GM19023 (cell line): ENCODE results near the gene SCAP.
"Not testable (repeated sequence)": the region's sequence is repeated elsewhere in the genome, so short reads cannot be mapped to it uniquely, and the experiment has no call there.

Experiments
- ATAC-seq: cut with Tn5 transposase; IDR thresholded peaks from one replicate; pipeline ENCODE4 v1.9.1; 2021; ENCODE audit warnings: mild to moderate bottlenecking, moderate library complexity; ENCODE audit not compliant: unreplicated experiment

SCAP gene

DNA sequence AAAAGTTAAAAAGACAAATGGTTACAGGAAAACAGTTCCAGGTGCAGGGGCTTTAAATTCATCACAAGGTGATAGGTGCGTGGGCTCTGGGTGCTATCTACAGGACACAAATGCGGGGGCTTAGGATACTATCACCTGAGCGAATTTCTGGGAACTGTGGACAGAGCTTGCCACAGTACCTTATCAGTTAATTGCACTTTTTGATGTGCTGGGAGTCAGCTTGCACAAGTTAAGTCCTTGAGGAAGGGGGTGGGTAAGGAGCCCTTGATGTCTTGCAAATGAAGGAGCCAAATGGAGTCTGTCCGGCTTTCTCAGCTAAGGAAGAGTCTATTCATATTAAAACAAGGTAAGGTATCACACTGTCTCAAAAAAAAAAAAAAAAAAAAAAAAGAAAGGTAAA is 6.0 kb upstream of the SCAP start:
- ATAC-seq: not testable (repeated sequence)

DNA sequence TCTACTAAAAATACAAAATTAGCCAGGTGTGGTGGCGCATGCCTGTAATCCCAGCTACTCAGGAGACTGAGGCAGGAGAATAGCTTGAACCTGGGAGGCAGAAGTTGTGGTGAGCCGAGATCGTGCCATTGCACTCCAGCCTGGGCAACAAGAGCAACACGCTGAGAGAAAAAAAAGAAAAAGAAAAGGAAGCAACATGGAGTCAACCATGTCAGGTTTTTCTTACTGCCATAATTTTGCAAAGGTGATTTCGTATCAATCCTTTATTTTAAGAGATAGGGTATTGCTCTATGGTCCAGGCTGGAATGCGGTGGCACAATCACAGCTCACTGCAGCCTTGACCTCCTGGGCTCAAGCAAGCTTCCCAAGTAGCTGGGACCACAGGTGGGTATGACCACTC is 4.5 kb upstream of the SCAP start:
- not testable (repeated sequence) for ATAC-seq

DNA sequence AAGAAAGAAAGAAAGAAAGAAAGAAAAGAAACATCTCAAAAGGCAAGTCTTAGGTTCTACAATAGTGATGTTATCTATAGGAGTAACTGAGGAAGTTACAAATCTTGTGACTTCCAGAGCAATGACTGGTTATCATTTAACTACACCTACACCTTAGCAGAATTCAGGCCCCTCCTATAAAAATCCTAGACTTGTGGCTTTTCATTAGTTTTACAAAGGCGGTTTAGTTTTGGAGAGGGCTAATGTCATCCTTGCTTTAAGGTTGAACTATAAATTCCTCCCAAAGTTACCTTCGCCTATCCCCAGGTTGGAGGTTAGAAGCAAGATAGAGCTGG is 4.1 kb upstream of the SCAP start:
- ATAC-seq: no peak

DNA sequence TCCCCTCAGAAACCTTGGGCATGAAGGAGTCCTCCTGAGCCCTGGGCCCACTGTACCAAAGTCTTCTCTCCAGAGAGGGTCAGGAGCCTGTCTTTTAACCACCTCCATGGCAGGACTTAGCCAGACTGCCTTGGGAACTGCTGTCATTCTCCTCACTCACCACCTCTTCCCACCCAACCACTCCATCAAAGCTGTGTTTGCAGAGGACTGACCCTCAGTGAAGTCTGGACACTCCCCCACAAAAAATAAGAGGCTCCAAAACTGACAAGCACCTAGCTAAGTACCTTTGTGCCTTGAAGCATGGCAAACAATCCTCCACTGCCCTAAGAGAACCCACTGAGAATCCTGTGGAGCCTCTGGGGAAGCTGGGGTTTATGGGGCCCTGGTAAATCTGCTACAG is 2.3 kb upstream of the SCAP start:
- ATAC-seq: no peak

DNA sequence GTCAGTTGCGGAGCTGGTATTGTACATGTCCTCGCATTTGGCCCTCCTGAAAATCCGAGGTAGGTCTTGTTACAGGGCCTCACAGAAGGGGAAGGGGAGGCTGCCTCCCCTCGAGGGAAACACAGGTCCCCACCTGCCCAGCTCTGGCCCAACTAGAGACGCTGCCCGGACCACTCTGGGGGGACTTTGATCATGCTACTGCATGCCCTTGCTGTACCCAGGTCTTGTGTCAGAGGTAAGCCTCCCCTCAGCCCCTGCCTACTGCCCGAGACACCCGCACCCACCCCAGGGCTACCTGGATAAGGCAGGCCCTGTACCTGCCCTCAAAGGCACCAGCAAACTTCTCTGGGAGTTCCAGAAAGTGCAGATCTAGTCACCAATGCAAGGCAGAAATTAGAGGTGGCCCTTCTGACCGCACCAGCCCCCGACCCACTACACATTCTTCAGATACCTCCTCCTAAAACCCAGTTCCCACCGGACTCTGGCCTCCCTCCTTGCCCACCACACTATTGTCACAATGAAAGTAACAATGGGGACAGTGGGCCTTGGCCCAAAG is 981 bp upstream of the SCAP start:
- no peak for ATAC-seq

DNA sequence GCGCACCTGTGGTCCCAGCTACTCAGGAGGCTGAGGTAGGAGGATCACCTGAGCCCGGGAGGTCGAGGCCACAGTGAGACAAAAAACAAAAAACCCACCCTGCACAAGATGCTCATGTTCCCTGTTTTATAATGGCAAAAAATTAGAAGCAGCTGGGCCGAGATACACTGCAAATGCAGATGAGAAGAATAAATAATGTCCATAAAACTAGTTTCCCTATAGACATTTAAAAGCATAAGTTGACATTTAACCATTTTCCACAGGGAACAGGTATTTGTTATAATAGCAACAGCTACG is 537 bp upstream of the SCAP start:
- ATAC-seq: no peak

DNA sequence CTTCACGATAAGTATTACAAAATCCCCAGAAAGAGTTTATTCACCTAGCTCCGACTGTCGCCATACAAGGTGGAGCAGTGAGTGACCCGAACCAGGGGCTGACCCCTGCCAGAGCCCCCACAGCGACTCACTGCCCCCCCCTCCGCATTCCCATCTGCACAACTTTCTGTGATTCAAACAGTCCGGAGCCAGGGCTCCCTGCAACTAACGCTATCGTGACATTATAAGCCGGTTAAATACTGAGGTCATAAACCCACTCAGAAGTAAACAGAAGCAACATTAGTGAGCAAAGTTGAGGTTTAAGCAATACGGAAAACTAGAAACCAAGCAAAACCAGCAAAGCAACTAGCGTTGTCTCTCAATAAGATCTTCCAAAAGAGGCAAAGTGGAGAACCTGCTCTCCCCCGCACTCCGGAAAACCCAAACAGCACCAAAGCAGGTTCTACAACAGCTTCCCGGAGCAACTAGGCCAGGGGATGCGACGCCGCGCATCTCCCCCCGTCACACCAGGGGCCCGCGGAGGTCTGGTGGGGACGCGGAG is 642 bp downstream of the SCAP start:
- no peak for ATAC-seq

DNA sequence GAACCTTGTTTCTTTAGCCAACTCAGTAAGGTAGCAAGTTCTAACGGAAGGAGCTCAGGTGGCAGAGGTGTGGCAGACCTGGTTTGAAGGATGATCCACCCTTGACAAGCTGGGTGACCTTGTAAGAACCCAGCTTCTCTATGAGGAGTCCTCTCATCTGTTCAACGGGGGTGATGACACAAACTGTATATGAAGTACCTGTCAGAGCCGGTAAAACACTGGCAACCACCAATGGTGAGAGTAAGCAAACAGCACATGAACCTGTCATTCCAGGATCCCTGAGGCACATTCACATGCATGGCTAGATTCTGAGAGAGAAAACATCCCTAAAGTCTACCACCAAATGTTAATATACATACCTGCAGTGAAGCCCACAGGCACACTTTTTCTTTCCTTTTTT is 2.4 kb downstream of the SCAP start:
- no peak for ATAC-seq

DNA sequence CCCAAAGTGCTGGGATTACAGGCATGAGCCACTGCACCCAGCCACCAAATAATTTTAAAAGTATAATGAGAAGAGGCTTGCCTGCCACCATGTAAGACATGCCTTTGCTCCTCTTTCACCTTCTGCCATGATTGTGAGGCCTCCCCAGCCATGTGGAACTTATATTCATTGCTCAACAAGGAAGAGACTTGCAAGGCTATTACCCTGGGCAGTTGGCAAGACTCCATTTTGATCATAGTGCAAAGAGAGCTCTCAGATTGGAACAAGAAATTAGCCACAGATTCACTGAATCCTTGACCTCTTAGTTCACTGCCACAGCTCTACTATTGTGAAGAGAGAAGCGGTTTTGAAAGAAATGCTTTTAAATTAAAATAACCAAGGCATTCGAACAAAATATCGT is 6.1 kb downstream of the SCAP start:
- ATAC-seq: no peak

DNA sequence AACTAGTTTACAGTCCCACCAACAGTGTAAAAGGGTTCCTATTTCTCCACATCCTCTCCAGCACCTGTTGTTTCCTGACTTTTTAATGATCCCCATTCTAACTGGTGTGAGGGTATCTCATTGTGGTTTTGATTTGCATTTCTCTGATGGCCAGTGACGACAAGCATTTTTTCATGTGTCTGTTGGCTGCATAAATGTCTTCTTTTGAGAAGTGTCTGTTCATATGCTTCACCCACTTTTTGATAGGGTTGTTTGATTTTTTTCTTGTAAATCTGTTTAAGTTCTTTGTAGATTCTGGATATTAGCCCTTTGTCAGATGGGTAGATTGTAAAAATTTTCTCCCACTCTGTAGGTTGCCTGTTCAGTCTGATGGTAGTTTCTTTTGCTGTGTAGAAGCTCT is 7.4 kb downstream of the SCAP start:
- ATAC-seq: not testable (repeated sequence)

DNA sequence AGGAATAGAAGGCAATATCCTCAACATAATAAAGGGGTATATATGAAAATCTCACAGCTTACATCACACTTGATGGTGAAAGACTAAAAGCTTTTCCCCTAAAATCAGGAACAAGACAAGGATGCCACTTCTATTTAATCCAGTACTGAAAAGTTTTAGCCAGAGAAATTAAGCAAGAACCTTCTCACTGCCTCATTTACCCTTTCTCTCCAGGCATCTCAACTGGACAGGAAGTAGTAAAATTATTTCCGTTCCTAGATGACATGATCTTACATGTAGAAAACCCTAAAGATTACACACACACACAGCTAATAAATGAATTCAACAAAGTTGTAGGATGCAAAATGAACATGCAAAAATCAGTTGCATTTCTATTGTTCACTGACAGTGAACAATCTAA is 11.2 kb downstream of the SCAP start:
- no peak for ATAC-seq

DNA sequence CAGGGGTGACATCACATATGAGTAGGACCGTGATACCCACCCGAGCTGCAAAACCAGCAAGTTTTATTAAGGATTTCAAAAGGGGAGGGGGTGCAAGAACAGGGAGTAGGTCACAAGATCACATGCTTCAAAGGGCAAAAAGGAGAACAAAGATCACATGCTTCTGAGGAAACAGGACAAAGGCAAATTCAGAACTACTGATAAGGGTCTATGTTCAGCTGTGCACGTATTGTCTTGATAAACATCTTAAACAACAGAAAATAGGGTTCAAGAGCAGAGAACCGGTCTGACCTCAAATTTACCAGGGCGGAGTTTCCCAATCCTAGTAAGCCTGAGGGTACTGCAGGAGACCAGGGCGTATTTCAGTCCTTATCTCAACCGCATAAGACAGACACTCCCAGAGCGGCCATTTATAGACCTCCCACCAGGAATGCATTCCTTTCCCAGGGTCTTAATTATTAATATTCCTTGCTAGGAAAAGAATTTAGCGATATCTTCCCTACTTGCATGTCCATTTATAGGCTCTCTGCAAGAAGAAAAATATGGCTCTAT is 16.1 kb downstream of the SCAP start:
- not testable (repeated sequence) for ATAC-seq

DNA sequence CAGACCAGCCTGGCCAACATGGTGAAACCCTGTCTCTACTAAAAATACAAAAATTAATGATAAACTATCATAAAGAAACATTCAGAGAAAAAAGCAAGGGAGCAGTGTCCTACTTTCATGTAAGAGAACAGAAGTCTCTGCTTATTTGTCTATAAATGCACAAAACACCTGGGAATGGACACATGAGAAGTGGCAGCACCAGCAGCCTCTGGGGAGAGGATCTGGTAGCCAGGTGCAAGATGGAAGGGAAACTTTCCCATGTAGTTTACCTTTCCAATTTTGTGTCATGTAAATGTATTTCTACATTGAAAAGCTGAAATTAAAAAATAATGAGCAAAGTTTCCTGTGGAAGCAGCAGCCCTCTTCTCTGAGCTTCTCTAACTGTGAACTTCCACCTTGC is 18.8 kb downstream of the SCAP start:
- no peak for ATAC-seq

DNA sequence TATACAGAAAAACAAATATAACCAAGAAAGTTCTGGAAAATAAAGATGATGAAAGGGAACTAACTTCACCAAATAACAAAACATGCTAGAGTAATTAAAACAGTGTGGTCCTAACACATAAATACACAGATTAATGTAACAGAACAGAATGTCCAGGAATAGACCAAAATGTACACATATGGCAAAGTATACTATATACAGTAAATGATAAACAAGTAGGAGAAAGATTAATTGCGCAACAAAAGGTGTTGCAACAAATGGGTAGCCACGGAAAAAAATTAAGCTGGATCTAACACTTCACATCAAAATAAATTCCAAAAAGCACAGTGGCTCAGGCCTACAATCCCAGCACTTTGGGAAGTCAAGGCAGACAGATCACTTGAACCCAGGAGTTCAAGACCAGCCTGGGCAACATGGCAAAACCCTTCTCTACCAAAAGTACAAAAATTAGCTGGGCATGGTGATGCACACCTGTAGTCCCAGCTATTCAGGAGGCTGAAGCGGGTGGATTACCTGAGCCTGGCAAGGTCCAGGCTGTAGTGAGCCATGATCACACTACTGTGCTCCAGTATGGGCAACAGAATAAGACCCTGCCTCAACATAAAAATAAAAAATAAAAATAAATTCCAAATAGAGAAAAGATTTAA is 19.8 kb downstream of the SCAP start:
- ATAC-seq: no peak

DNA sequence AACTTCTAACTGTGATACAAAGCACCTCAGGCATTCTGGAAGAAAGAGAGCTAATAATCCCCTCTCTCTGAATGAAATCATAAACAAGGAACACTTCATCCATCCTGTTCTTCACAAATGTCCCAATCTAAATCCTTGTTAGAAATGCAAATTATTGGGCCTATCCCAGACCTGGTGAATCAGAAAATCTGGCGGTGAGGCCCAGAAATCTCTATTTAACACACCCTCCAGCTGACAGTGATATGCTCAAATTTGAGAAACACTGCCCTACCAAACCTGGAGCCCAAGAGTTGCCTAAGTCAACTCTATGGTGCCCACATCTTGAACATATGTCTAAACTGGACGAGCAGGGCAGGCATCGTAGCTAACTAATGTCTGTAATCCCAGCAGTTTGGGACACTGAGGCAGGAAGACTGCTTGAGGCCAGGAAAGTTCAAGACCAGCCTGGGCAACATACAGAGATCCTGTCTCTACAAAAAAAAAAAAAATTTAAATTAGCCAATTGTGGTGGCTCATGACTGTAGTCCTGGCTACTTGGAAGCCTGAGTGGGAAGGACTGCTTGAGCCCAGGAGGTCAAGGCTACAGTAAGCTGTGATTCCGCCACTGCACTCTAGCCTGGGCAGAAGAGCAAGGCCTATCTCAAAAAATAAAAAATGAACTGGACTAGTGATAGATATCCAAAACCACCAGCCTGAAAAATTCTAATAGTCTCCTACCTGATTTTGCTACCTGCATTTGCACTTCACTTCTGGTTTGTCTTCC is 23.1 kb downstream of the SCAP start:
- ATAC-seq: no peak

DNA sequence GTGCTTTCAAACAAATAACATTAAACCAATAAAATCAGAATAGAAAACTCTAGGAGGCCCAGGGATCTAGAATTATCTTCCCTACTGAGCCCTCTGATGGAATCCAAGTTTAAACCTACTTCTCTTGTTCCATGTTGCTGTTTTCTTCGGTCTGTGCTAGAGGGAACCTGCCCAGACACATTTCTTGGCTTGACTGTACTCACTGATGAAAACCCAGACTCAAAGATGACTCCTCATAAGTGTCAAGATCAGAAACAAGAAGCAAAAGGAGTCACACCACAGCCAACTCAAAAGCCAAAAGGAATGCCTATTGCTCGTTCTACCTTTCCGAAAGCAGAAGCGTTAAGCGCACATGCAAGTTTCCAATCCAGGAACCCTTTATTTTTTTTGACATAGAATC is 31.6 kb downstream of the SCAP start:
- ATAC-seq: no peak

DNA sequence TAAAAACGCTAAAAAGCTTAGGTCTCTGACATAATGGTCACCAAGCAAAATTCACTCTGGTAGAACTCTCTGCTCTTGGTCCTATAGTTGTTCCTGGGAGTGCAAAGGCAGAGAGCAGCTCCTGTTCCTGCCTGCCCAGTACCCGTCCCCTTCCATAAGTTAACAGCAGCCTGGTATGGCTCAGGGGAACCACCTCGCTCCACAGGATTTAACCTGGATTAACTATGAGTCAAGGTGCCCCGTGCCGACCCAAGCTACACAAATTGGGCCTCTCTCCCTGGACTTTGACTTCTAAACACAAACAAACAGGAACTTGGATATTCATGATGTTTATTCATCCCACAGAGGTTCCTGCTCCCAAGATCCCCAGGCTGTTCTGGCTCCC is 32.1 kb downstream of the SCAP start:
- no peak for ATAC-seq

DNA sequence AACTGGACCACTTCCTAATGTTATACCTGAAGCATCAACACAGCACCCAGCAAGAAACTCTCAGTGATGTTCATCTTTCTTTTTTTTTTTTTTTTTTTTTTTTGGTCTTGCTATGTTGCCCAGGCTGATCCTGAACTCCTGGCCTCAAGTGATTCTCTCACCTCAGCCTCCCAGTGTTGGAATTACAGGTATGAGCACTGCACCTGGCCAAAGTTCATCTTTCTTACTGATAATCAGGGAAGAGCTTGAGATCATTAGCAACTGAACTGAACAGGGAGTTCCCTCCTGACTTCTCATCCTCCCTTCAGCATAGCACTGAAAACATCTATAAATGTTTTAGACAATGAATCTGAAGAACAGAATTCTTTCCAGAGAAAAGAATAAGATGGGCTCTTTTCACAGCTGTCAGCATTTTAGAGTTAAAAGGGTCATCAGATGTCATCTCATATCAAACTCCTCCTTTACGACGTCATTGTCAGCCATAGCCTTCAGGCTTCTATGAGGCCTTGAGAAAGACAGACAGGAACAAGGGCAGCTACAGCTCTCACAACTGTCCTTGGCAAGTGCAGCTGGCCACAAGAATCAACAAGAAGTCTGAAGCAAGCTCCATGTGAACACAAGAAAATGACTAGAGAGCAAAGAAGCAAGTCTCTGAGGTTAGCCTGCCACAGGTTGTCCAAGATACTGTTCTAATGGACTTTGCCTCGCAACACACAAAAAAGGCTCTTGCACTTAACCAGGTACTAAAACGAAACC is 33.8 kb downstream of the SCAP start:
- no peak for ATAC-seq

DNA sequence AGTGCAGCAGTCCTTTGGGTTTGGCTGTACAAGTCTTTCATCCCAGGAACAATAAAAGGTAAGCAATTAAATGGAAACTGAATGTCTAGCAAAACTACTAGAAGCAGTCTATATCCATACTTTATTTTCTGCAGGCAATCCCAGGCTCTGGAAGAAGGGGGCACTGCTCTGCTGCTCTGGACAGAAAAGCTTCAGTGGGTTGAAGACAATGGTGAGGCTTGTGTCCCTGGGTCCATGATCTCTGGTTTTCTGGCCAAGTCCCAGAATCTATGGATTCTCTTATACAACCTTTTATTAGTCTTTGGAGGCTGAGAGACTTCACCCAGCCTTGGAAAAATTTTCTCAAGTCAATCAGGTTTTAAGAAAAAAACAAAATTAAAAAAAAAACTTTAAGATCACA is 35.6 kb downstream of the SCAP start:
- no peak for ATAC-seq

DNA sequence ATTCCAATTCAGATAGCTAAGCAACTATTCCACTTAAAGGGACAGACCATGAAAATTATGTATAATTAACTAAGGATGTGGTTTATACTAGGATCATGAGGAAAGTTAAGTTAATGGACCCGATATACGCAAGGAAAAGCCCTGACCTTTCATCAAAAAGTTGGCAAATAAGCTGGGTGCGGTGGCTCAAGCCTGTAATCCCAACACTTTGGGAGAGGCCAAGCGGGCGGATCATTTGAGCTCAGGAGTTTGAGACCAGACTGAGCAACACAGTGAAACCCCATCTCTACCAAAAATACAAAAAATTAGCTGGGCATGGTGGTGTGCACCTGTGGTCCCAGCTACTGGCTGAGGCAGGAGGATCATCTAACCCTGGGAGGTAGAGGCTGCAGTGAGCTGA is 39.6 kb downstream of the SCAP start:
- ATAC-seq: no peak

DNA sequence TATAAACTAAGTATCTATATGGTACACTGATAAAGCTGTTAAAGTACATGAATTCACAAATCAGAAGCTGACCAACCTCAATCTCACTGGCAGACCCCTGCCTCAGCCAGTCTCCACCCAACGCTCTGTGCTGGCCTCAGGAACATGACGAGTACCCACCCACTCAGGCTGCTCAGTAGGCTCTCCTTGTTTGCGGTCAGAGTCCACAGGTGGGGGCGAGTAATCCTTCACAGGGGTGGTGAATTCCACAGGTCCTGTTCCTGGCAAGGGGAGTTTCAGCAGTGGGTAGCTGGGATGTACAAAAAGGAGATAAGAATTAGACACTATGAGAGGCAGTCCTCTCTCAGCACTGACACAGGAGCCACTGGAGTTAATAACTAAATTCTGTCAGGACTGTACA is 40.9 kb downstream of the SCAP start:
- ATAC-seq: no peak

DNA sequence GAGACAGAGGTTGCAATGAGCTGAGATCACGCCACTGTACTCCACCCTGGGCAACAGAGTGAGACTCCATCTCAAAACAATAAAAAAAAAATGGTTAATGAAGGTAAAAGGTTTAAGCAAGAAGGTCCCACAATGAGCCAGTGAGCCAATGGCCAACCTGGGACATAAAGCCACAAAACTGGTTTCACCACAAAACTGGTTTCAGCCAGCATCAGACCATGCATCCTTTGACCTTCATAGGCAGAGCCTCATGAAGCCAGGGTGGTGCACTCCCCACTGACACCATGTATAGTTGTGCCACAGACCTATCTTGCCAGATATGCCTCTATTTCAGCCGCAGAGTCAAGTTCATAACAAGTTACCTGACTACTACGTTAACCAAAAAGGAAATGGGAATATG is 41.9 kb downstream of the SCAP start:
- no peak for ATAC-seq
